Caco-2 (cell line): ENCODE results near the gene ITGA11. TPM values are rescaled to one million over a fixed set of nuclear protein-coding genes. Genes with fewer than 3 reads are reported as not detected.

ENCODE experiments used
- BruUV-seq: library from RNA; stranded (reverse); fragments of 400-500 nt; replicated peaks from 2 replicates; lab custom pipeline; 2021; lab: Mats Ljungman, UMichigan
- CTCF ChIA-PET: fragments of 300-600 bp; sonication (Branson Sonifier 250); formaldehyde crosslinking; loops from one replicate; lab custom pipeline; 2022; ENCODE audit warnings: antibody characterized with exemption; lab: Charles Lee
- POLR2A ChIA-PET: fragments of 300-600 bp; sonication (Branson Sonifier 250); formaldehyde crosslinking; loops from one replicate; lab custom pipeline; 2022; ENCODE audit warnings: antibody characterized with exemption; lab: Charles Lee
- DNase-seq, 2 experiments: peaks; one replicate each; pipeline versions ENCODE4 v3.0.0 to v3.0.0-alpha.2; 2020 to 2022
- H3K27me3 ChIP-seq: replicated peaks from 2 replicates; pipeline ENCODE4 v1.6.0; 2011; ENCODE audit warnings: low read length; ENCODE audit not compliant: control insufficient read depth, insufficient read depth
- H3K36me3 ChIP-seq: 2 replicates; pipeline ENCODE4 v1.5.1; 2011; ENCODE audit warnings: low read length; ENCODE audit not compliant: control insufficient read depth, insufficient read depth
- H3K4me1 ChIP-seq: fragments of 250-450 bp; sonication (Bioruptor Pico); 2 replicates; pipeline ENCODE4 v1.5.1; 2020; ENCODE audit warnings: mild to moderate bottlenecking
- H3K4me3 ChIP-seq: 2 replicates; pipeline ENCODE4 v1.5.1; 2011; ENCODE audit warnings: low read depth, mild to moderate bottlenecking, control low read depth, low read length
- H3K9me3 ChIP-seq: fragments of 250-450 bp; sonication (Bioruptor Pico); 2 replicates; pipeline ENCODE4 v1.5.1; 2020; ENCODE audit warnings: mild to moderate bottlenecking, moderate library complexity
- H3K27ac Mint-ChIP-seq: one replicate; pipeline ENCODE4 v1.8.0; 2022; ENCODE audit warnings: mixed read lengths; ENCODE audit not compliant: unreplicated experiment
- H3K27me3 Mint-ChIP-seq: one replicate; pipeline ENCODE4 v1.8.0; 2022; ENCODE audit warnings: mixed read lengths; ENCODE audit not compliant: insufficient read depth, unreplicated experiment
- H3K36me3 Mint-ChIP-seq: one replicate; pipeline ENCODE4 v1.8.0; 2022; ENCODE audit warnings: mild to moderate bottlenecking, mixed read lengths; ENCODE audit not compliant: insufficient read depth, unreplicated experiment
- H3K4me1 Mint-ChIP-seq: one replicate; pipeline ENCODE4 v1.8.0; 2022; ENCODE audit warnings: low read depth, mixed read lengths; ENCODE audit not compliant: unreplicated experiment
- H3K4me3 Mint-ChIP-seq: one replicate; pipeline ENCODE4 v1.8.0; 2022; ENCODE audit warnings: mild to moderate bottlenecking, moderate library complexity, mixed read lengths; ENCODE audit not compliant: unreplicated experiment
- H3K9me3 Mint-ChIP-seq: one replicate; pipeline ENCODE4 v1.8.0; 2022; ENCODE audit warnings: mixed read lengths; ENCODE audit not compliant: unreplicated experiment
- CTCF ChIP-seq, 2 experiments: fragments of 200-600 bp in 1 of 2; IDR thresholded peaks; 1 replicate in 1 of 2; 2 replicates in 1 of 2; pipeline versions ENCODE4 v1.5.1 to v1.8.0; 2011 to 2022; ENCODE audit warnings: antibody characterized with exemption in 1 of 2, control low read depth in 1 of 2, inconsistent platforms in 1 of 2, low read depth in 1 of 2, low read length in 1 of 2, mild to moderate bottlenecking in 1 of 2, moderate library complexity in 1 of 2; ENCODE audit not compliant: insufficient read depth in 1 of 2, severe bottlenecking in 1 of 2, unreplicated experiment in 1 of 2
- intact Hi-C: fragments of 100-400 bp; cut with micrococcal nuclease; formaldehyde crosslinking; loops from one replicate; pipeline ENCODE4 v1.10.0; 2022; ENCODE audit not compliant: unreplicated experiment
- total RNA-seq: library from RNA; stranded (reverse); gene quantifications from 2 replicates; pipeline ENCODE4 v1.2.3, GENCODE V29; 2022

Gene ITGA11
- total RNA-seq, 1 experiment from 2014 or later: 0.18 TPM

- Histone ChIP-seq H3K27me3 (no peaks in the 10 kb centered on the region), H3K36me3 (no peaks in the 10 kb centered on the region), H3K9me3 (no peaks in the 10 kb centered on the region), H3K4me3 (no peak overlapping the region), H3K4me1 (peaks cover 14% of the 10 kb centered on the region)
- DNase-seq: no peak
- Mint-ChIP-seq H3K27ac (no peak overlapping the region), H3K27me3 (no peaks in the 10 kb centered on the region), H3K4me3 (no peak overlapping the region), H3K4me1 (peaks cover 7% of the 10 kb centered on the region), H3K36me3 (peaks cover 22% of the 10 kb centered on the region), H3K9me3 (no peaks in the 10 kb centered on the region)
- BruUV-seq: no TSS peak
- ChIA-PET POLR2A (no interaction called here), CTCF (interaction anchor here (0.7 kb wide), 1 partner anchor 8 kb away, joined by 3 read pairs; no protein-coding TSS in a partner anchor)
- intact Hi-C loops: no loop called here
- TF ChIP-seq CTCF (IDR thresholded peaks at IDR 0.05; ENCODE audit: insufficient read depth in 1 of 2, low read depth in 1 of 2, low read length in 1 of 2, severe bottlenecking in 1 of 2, unreplicated experiment in 1 of 2): no peak
These were observed 133.0 kb downstream of the ITGA11 start for GRCh38 chr15:68298882-68299381.

GRCh38 chr15:68298336-68298735, 133.6 kb downstream of the ITGA11 start:
- intact Hi-C loops: no loop called here
- no peak overlapping the region for H3K4me3 ChIP-seq
- H3K4me1 Mint-ChIP-seq: peaks cover 5% of the 10 kb centered on the region
- no peak overlapping the region for H3K4me3 Mint-ChIP-seq
- ChIA-PET POLR2A (no interaction called here), CTCF (interaction anchor here (0.7 kb wide), 1 partner anchor 8 kb away, joined by 3 read pairs; no protein-coding TSS in a partner anchor)
- H3K36me3 Mint-ChIP-seq: peaks cover 22% of the 10 kb centered on the region
- no peaks in the 10 kb centered on the region for H3K36me3 ChIP-seq
- no peak overlapping the region for H3K27ac Mint-ChIP-seq
- no peaks in the 10 kb centered on the region for H3K9me3 Mint-ChIP-seq
- H3K27me3 ChIP-seq: no peaks in the 10 kb centered on the region
- no peaks in the 10 kb centered on the region for H3K9me3 ChIP-seq
- H3K4me1 ChIP-seq: peaks cover 14% of the 10 kb centered on the region
- BruUV-seq: no TSS peak
- no peak for DNase-seq
- no peaks in the 10 kb centered on the region for H3K27me3 Mint-ChIP-seq
- no peak for TF ChIP-seq CTCF (IDR thresholded peaks at IDR 0.05; ENCODE audit: insufficient read depth in 1 of 2, low read depth in 1 of 2, low read length in 1 of 2, severe bottlenecking in 1 of 2, unreplicated experiment in 1 of 2)

- no TSS peak for BruUV-seq
- H3K27me3 ChIP-seq: no peaks in the 10 kb centered on the region
- H3K9me3 Mint-ChIP-seq: no peaks in the 10 kb centered on the region
- intact Hi-C loops: no loop called here
- peaks cover 27% of the 10 kb centered on the region for H3K36me3 Mint-ChIP-seq
- CTCF ChIA-PET: no interaction called here
- H3K4me1 ChIP-seq: peaks cover 8% of the 10 kb centered on the region
- no peaks in the 10 kb centered on the region for H3K27me3 Mint-ChIP-seq
- no peak for TF ChIP-seq CTCF (IDR thresholded peaks at IDR 0.05; ENCODE audit: insufficient read depth in 1 of 2, low read depth in 1 of 2, low read length in 1 of 2, severe bottlenecking in 1 of 2, unreplicated experiment in 1 of 2)
- no peak overlapping the region for H3K27ac Mint-ChIP-seq
- H3K9me3 ChIP-seq: no peaks in the 10 kb centered on the region
- no peaks in the 10 kb centered on the region for H3K36me3 ChIP-seq
- H3K4me3 Mint-ChIP-seq: no peak overlapping the region
- H3K4me3 ChIP-seq: no peak overlapping the region
- no peak for DNase-seq
- H3K4me1 Mint-ChIP-seq: peaks cover under 1% of the 10 kb centered on the region
- POLR2A ChIA-PET: no interaction called here
These were observed 136.8 kb downstream of the ITGA11 start for GRCh38 chr15:68295014-68295805.
